GF-D8 (cell line): Measurements from ENCODE around the gene PLCB1.
"Not testable (repeated sequence)": the region's sequence is repeated elsewhere in the genome, so short reads cannot be mapped to it uniquely, and the experiment has no call there.

Source experiments
- DNase-seq: peaks from one replicate; lab custom pipeline; 2025; lab: John Stamatoyannopoulos, UW

PLCB1 gene

GRCh38 chr20:8131598-8132483 is at the start of gene PLCB1:
PLCB1 (plus strand) TSS chr20:8132266; CDS start chr20:8132652, 386 bp downstream.
- peak; percentile 37 for DNase-seq

GRCh38 chr20:8082989-8083388 is 49.1 kb upstream of the PLCB1 start:
- DNase-seq: peak; percentile 3

- no peak for DNase-seq
Measured at GRCh38 chr20:8089668-8090067, 42.4 kb upstream of the PLCB1 start.

DNA sequence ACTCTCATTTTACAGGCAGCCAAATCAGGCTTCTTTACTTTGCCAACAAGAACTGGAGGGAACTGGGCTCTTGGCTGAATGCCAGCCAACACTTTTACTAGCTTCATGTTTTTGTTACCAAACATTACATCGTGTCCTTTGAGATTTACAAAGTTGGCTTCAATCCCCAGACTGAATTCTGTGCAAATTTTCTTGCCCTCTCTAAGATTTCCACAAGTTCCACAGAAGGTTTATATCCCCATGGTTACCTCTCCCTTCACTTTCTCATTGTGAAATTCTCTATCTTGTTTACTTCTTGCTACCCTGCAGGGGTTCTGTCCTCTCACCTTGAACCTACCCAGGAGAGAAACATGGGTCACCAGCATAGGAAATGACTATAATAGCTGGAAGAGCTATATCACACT is 37.6 kb upstream of the PLCB1 start:
- DNase-seq: no peak

- DNase-seq: no peak
Measured at GRCh38 chr20:8094850-8095249, 37.2 kb upstream of the PLCB1 start.

DNA sequence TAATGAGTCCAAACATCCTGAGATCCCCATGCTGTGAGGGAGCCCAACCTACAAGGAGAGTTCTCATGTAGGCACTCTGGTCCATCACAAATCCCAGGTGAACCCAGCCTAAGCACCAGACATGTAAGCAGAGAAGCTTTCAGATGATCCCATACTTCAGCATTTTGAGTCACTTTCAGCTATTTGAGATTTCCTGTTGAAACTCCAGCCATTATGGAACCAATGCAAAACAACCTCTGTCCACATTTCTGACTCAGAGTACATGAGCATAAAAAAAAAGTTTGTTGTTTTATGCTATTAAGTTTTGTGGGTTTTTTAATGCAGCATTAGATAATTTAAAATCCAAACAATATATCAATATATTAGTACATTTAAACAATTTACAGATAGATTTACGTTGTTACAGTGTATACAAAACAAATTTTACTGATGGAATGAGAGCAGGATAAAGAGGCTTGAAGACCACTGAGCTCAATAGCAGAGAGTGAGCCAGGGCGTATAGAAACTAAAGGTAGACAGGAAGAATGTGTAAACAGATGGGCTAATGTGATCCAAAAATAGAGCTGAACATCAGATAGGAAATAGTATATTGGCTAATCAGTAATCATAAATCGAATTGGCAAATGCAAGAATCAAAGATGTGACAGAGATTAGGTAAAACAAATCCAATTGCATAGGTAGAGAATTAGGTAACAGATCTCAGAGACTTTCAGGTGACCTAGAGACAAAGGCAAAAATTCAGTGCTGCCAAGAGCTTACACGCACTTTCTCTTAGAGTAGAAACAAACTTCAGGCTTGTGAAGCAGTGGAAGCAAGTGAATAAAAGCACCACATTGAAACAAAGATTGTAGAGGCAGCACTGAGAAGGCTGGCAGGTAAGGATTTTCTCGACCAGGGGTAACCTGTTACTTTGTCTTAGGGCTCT is 36.2 kb upstream of the PLCB1 start:
- no peak for DNase-seq

DNA sequence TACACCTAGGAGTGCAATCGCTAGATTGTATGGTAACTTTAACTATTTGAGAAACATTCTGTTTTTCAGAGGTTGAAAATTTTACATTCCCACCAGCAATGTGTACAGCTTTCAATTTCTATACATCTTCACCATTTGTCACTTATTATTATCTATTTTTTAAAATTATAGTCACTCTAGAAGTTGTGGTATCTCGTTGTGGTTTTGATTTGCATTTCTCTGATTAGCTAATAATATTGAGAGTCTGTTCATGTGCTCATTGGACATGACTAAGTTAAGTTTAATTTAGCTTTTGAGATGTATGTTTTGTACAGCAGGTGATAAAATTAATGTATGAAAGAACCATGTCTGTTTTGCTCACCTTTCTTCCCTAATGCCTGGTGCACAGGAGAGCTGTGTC is 34.8 kb upstream of the PLCB1 start:
- no peak for DNase-seq

GRCh38 chr20:8104252-8104651 is 27.8 kb upstream of the PLCB1 start:
- no peak for DNase-seq

GRCh38 chr20:8114612-8115011 is 17.5 kb upstream of the PLCB1 start:
- DNase-seq: not testable (repeated sequence)

DNA sequence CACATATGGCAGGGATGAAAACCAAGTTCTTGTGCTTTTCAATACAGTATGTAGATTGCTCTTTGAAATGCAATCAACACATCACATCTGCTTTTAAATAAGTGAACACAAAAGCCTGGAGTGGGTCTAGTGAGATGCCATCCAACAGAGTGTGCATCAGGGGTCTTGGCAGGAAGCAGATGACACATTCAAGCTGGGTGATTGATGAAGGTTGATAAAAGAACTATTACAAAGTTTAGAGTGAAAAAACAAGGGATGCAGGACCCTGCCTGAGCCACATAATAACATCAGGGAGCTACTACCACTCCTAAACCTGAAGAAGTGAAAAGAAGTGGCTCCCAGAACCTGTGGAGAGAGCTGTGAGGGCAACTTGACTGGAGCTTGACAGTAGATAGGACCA is 16.6 kb upstream of the PLCB1 start:
- no peak for DNase-seq

GRCh38 chr20:8116067-8116811 is 15.8 kb upstream of the PLCB1 start:
- no peak for DNase-seq

DNA sequence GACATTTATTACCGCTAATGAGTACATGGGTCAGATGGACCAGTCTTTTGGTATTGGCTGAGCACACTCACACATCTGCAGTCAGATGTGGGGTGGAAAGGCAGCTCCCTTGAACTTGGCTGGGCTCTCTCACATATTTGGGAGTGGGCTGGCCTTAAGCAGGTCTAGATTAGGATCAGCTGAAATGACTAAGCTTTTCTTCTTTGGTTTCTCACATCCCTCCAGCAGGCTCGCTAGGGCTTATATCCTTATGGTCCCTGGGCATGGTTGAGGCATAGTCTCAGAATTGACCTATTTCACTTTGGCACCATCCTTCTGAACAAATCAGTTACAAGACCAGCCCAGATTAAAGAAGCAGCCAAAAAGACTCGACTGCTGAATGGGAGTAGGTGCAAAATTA is 14.4 kb upstream of the PLCB1 start:
- DNase-seq: no peak

DNA sequence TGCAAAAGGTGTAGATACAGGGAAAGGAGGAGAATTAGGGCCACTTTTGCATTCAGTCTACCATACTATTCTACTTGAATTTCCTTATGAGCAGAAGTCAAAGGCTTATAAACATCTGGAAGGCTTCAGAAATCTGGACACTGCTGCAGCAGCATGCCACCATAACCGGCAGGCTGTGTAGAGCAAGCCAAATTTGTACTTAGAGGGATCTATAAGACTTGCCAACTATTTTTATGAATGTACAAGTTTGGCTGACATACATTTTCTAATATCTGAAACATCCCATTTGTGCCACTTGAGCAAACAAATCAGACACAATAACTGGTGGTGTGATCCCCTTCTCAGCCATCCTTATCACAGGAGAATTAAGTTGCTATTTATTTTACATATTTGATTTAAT is 14.0 kb upstream of the PLCB1 start:
- no peak for DNase-seq

DNA sequence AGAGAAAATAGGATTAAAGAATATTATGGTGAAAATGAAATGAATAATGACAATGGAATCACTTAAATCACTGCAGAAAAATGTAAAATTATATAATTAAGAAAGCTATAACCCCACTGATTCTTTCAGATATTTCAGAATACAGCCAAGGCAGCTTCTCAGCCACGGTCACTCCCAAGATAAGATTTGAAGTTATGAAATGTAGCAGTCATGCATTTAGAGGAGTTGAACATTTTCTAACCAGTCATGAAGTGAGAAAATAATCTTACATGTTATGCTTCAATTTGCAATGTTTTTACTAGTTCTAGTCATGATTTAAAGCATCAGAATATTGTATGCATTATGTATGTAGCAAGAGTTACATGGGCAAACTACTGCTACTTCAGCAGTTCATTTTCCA is 13.3 kb upstream of the PLCB1 start:
- no peak for DNase-seq

DNA sequence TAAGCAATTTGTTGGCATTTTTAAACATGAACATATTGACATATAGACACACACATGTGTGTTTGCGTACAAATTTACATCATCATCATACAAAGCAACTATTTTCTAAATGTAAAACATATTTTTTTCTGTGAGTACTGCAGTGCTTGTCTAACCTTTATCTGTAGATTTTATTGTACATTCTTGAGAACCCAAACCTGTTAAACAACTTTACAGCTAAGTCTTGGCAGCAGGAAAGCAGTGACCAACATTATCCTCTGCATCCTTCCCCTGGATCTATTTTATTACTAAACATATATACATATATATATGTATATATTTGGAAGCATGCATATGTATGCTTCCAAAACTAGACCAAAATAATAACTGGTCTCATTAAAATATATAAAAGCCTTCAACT is 10.4 kb upstream of the PLCB1 start:
- no peak for DNase-seq

- no peak for DNase-seq
Measured at GRCh38 chr20:8124639-8125038, 7.4 kb upstream of the PLCB1 start.

DNA sequence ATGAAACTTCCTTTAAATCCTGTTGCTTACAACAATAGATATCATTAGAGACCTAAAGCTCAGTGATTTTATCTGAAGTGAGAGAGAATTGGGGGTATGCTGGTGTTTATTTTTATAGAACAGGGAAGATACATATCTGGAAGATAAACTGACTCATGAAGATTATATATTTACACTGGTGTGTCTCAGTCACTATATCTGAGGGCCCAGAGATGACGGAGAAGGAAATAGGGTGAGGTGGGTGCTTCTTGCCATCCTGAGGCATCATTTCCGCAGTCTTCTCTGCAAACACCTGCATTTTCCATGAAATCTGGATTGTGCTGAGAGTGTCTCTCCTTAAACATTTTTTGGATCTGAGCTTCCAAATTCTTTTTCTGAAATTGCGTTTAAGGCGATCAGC is 5.9 kb upstream of the PLCB1 start:
- no peak for DNase-seq

- DNase-seq: no peak
Measured at GRCh38 chr20:8126841-8127378, 5.2 kb upstream of the PLCB1 start.

- no peak for DNase-seq
Measured at GRCh38 chr20:8127553-8128255, 4.4 kb upstream of the PLCB1 start.

DNA sequence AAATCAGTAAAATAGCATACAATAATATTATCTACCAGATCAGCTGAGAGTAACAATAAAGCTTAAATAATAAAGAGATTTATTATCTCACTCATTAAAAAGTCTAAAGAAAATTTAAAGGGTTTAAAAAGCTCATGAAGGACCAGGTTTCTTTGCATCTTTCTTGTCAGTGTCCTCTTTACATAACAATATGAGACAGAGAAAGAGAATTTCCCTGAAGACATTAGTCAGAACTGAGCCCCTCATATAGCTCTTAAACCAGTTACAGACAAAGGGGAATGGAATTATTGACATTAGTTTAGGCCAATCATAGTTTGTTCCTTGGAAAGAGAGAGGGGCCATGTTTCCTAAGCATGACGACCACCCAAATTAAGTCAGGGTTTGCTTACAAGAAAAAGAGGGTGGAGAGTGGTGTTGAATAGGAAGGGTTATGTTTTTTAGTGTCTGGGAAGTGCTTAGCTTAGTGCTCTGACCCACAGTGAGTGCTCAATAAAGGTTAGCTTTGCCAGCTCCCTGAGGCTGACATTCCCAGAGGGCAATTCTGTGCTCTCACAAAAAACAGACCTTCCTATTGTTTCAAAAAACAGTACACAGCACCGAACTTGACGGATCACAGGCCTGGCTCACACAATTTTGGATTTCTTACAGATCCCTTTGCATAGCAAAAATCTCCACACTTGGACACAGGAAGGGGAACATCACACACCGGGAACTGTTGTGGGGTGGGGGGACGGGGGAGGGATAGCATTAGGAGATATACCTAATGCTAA is 3.6 kb upstream of the PLCB1 start:
- no peak for DNase-seq
